GM12878 (cell line): Measurements from ENCODE around the gene EEPD1. TPM values are rescaled to one million over a fixed set of nuclear protein-coding genes. Genes with fewer than 3 reads are reported as not detected.

Experiments used
- ATAC-seq: fragments of 200-7000 bp; cut with Tn5 transposase; 3 replicates; pipeline ENCODE4 v1.9.1; 2020; ENCODE audit warnings: mild to moderate bottlenecking, moderate library complexity
- BruUV-seq: library from RNA; stranded (reverse); fragments of 400-500 nt; replicated peaks from 2 replicates; lab custom pipeline; 2021; lab: Mats Ljungman, UMichigan
- CTCF ChIA-PET: fragments of 300-600 bp; sonication (Branson Sonifier 250); formaldehyde crosslinking; extraction: SDS; loops from one replicate; lab custom pipeline; 2021; ENCODE audit warnings: inconsistent platforms; lab: Yijun Ruan, JAX
- POLR2A ChIA-PET: fragments of 350-600 bp; formaldehyde crosslinking; extraction: SDS; loops from one replicate; lab custom pipeline; 2021; ENCODE audit warnings: inconsistent platforms; lab: Charles Lee
- RAD21 ChIA-PET: fragments of 300-600 bp; sonication (Branson Sonifier 250); formaldehyde crosslinking; loops from one replicate; lab custom pipeline; 2023; ENCODE audit warnings: antibody characterized with exemption; ENCODE audit not compliant: unreplicated experiment; lab: Charles Lee
- SMC1A ChIA-PET: fragments of 300-600 bp; sonication (Branson Sonifier 250); formaldehyde crosslinking; loops from one replicate; lab custom pipeline; 2023; ENCODE audit not compliant: unreplicated experiment, uncharacterized antibody; lab: Charles Lee
- DNase-seq: peaks from one replicate; pipeline ENCODE4 v3.0.0-alpha.2; 2011; ENCODE audit warnings: low read depth, low spot score
- FAIRE-seq: peaks from 3 replicates; lab custom pipeline; 2011; peaks lifted over from hg19 to GRCh38; lab: Jason Lieb, UNC
- H2AFZ ChIP-seq: 2 replicates; pipeline ENCODE4 v1.6.0; 2011; ENCODE audit warnings: low read depth, low read length, control low read depth; ENCODE audit not compliant: control insufficient read depth
- H3K27ac ChIP-seq: 2 replicates; pipeline ENCODE4 v1.5.1; 2011; ENCODE audit warnings: control low read depth; ENCODE audit not compliant: control insufficient read depth, insufficient read depth
- H3K27me3 ChIP-seq, 2 experiments: replicated peaks in 1 of 2; 2 replicates each; pipeline versions ENCODE4 v1.6.0 to v1.6.1; 2011; ENCODE audit warnings: low read length in 1 of 2; ENCODE audit not compliant: control insufficient read depth in 2 of 2, insufficient read depth in 2 of 2
- H3K36me3 ChIP-seq, 2 experiments: 2 replicates each; pipeline ENCODE4 v1.5.1; 2011; ENCODE audit warnings: low read length in 1 of 2; ENCODE audit not compliant: control insufficient read depth in 2 of 2, insufficient read depth in 2 of 2
- H3K4me1 ChIP-seq: 2 replicates; pipeline ENCODE4 v1.6.1; 2011; ENCODE audit warnings: mild to moderate bottlenecking, low read length, moderate library complexity, mixed read lengths; ENCODE audit not compliant: control insufficient read depth, insufficient read depth
- H3K4me2 ChIP-seq: 2 replicates; pipeline ENCODE4 v1.6.0; 2011; ENCODE audit warnings: control low read depth; ENCODE audit not compliant: control insufficient read depth, insufficient read depth
- H3K4me3 ChIP-seq: fragments of 200-600 bp; sonication (generic); 2 replicates; pipeline ENCODE4 v1.5.1; 2016
- H3K79me2 ChIP-seq: 2 replicates; pipeline ENCODE4 v1.6.0; 2011; ENCODE audit warnings: low read length; ENCODE audit not compliant: control insufficient read depth, insufficient read depth
- H3K9ac ChIP-seq: 2 replicates; pipeline ENCODE4 v1.8.0; 2011; ENCODE audit warnings: low read length, control low read depth, mixed read lengths; ENCODE audit not compliant: control insufficient read depth, insufficient read depth
- H3K9me3 ChIP-seq: replicated peaks from 3 replicates; pipeline ENCODE4 v1.5.1; 2011; ENCODE audit warnings: mild to moderate bottlenecking, low read length; ENCODE audit not compliant: control insufficient read depth, insufficient read depth
- H4K20me1 ChIP-seq: 2 replicates; pipeline ENCODE4 v1.6.0; 2011; ENCODE audit not compliant: control insufficient read depth, insufficient read depth
- CBFB ChIP-seq: IDR thresholded peaks from 2 replicates; pipeline ENCODE4 v1.6.1; 2016; ENCODE audit warnings: antibody characterized with exemption, low read depth
- CEBPB ChIP-seq, 2 experiments: fragments of 150-350 bp in 1 of 2; IDR thresholded peaks; 2 replicates each; pipeline ENCODE4 v1.6.1; 2012 to 2014; ENCODE audit warnings: low read depth in 2 of 2, low read length in 2 of 2, borderline replicate concordance in 1 of 2, inconsistent platforms in 1 of 2
- EED ChIP-seq: sonication (generic); IDR thresholded peaks from 2 replicates; pipeline ENCODE4 v1.6.1; 2016; ENCODE audit warnings: antibody characterized with exemption, low read depth
- IRF4 ChIP-seq: IDR thresholded peaks from 2 replicates; pipeline ENCODE4 v1.6.1; 2011; ENCODE audit warnings: low read depth, low read length
- JUNB ChIP-seq: IDR thresholded peaks from 2 replicates; pipeline ENCODE4 v1.6.1; 2016; ENCODE audit warnings: antibody characterized with exemption, mild to moderate bottlenecking
- KAT2A ChIP-seq: conservative IDR thresholded peaks from 2 replicates; pipeline ENCODE4 v1.6.1; 2011; ENCODE audit warnings: low read depth, low read length; ENCODE audit not compliant: control insufficient read depth
- NFYA ChIP-seq: IDR thresholded peaks from 2 replicates; pipeline ENCODE4 v1.6.1; 2011; ENCODE audit warnings: low read depth, mild to moderate bottlenecking, low read length, improper control_type of control experiment, borderline replicate concordance
- NFYB ChIP-seq: IDR thresholded peaks from 2 replicates; pipeline ENCODE4 v1.6.1; 2011; ENCODE audit warnings: low read depth, mild to moderate bottlenecking, low read length, improper control_type of control experiment, moderate library complexity; ENCODE audit not compliant: insufficient read depth
- PAX8 ChIP-seq: fragments of 450-650 bp; IDR thresholded peaks from 2 replicates; pipeline ENCODE4 v1.6.1; 2017; ENCODE audit warnings: mild to moderate bottlenecking, moderate library complexity
- POLR2A ChIP-seq: IDR thresholded peaks from 2 replicates; pipeline ENCODE4 v1.6.1; 2011; ENCODE audit warnings: low read depth, mild to moderate bottlenecking, low read length
- RB1 ChIP-seq: fragments of 450-650 bp; formaldehyde crosslinking; IDR thresholded peaks from 2 replicates; pipeline ENCODE4 v1.6.1; 2017; ENCODE audit warnings: mild to moderate bottlenecking, borderline replicate concordance
- SMAD5 ChIP-seq: IDR thresholded peaks from 2 replicates; pipeline ENCODE4 v1.6.1; 2016; ENCODE audit warnings: antibody characterized with exemption, low read depth
- ZBED1 ChIP-seq: IDR thresholded peaks from 2 replicates; pipeline ENCODE4 v1.6.1; 2016; ENCODE audit warnings: borderline replicate concordance
- WGBS: methylation state at CpG from one replicate; pipeline ENCODE4 v1.1.6; 2016; ENCODE audit warnings: low lambda C conversion rate; ENCODE audit not compliant: insufficient replicate concordance, insufficient coverage; ENCODE audit errors: missing lambda C conversion rate; 5-methylcytosine and 5-hydroxymethylcytosine counted together
- in situ Hi-C: fragments of 300-500 bp; cut with MboI; formaldehyde crosslinking; loops from 9 replicates; pipeline ENCODE4 v1.14.3; 2018; ENCODE audit warnings: mixed read lengths
- intact Hi-C: fragments of 100-400 bp; cut with micrococcal nuclease; formaldehyde crosslinking; loops from one replicate; pipeline ENCODE4 v1.14.2; 2022; ENCODE audit not compliant: unreplicated experiment
- polyA plus RNA-seq, 11 experiments: library from polyadenylated mRNA; depleted of rRNA in 4 of 11; unstranded in 6 of 11; stranded (reverse) in 5 of 11; fragments of >200 nt; fragmentation: Nextera tagmentation in 4 of 11; fragmentation: Illumina TruSeq in 1 of 11; extraction: Ambion mirVana in 4 of 11; extraction: Trizol in 1 of 11; gene quantifications; 1 replicate in 1 of 11; 2 replicates in 10 of 11; pipeline versions ENCODE4 v1.2.1 to v1.2.3, GENCODE V29; 2011 to 2016; ENCODE audit warnings: inconsistent platforms in 2 of 11, missing spikeins in 2 of 11, low read depth in 1 of 11
- total RNA-seq, 4 experiments: library from RNA; depleted of rRNA in 3 of 4; stranded (reverse); fragments of >200 nt in 3 of 4; fragmentation: Illumina TruSeq in 1 of 4; extraction: Trizol in 1 of 4; gene quantifications; 2 replicates each; pipeline versions ENCODE4 v1.2.1 to v1.2.3, GENCODE V29; 2013 to 2021
- TF ChIP-seq, protein P1 (sequence below): fragments of 450-650 bp; IDR thresholded peaks from 2 replicates; pipeline ENCODE4 v1.6.1; 2017; ENCODE audit warnings: mild to moderate bottlenecking, moderate library complexity
- TF ChIP-seq, protein P2 (sequence below): fragments of 450-650 bp; IDR thresholded peaks from 2 replicates; pipeline ENCODE4 v1.6.1; 2017; ENCODE audit warnings: mild to moderate bottlenecking
- TF ChIP-seq, protein P3 (sequence below): fragments of 450-650 bp; IDR thresholded peaks from 2 replicates; pipeline ENCODE4 v1.6.1; 2017; ENCODE audit warnings: antibody characterized with exemption, mild to moderate bottlenecking, moderate library complexity

The EEPD1 gene
- total and polyA plus RNA-seq, 10 of the 15 experiments (the other 5 are each of a cell fraction or from before 2014, with no cell fraction given): 0.24 to 2.8 (median 0.86) TPM; not detected in 1

DNA sequence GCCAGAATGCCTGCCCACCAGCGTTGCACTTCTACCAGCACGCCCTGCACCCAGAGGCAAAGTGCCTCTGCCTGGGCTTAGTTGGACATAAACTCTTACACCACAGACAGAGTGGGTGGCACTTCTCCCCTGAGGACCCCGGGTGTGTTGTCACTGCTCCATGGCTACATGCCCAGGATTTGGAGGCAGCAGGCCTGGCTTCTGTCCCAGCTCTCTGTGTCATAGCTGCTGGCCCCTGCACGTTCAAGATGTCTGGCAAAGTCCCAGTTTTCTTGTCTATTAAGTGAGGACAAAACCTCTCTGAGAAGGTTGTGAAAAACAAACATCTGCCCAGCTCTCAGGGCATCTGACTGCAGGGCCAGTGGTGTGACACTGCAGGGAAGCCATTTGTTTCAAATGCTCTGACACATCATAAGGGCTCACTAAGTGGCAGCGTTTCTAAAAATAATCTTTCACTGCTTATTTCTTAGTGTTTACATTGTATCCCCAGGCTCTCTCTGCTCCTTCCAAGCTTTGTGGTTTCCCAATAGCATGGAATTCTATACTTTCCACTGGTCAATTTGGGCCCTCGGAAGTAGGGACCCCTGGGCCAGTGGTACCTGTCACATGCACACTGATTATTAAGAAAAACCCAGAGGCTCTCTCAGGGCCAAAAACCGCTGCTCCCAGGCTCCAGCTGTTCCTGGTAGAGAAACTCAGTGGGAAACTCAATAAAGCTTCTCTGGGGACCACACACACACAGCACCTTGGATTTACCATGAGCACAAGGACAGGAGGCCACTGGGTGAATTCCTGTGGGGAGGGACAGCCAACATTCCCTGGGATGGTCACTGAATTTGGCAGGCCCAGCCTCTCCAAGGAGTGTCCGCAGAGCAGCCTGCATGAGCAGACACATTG is 150.4 kb downstream of the EEPD1 start:
- no peaks in the 10 kb centered on the region for H3K4me1 ChIP-seq
- RAD21 ChIA-PET: no interaction called here
- no peaks in the 10 kb centered on the region; a peak in 1 of 4 replicates for H3K27me3 ChIP-seq
- FAIRE-seq (no peak), DNase-seq (no peak), ATAC-seq (peak; percentile 48)
- no peaks in the 10 kb centered on the region for H3K9me3 ChIP-seq
- H4K20me1 ChIP-seq: no peaks in the 10 kb centered on the region
- CTCF ChIA-PET: interaction anchor here (1.0 to 2.2 kb wide), 3 partner anchors 12 to 16 kb away, joined by 3 to 6 read pairs (median 3); no protein-coding TSS in a partner anchor
- intact Hi-C loops (no loop called here), in situ Hi-C loops (no loop called here)
- H3K4me3 ChIP-seq: no peak overlapping the region
- no peaks in the 10 kb centered on the region for H3K36me3 ChIP-seq
- BruUV-seq: no TSS peak
- H3K27ac ChIP-seq: no peak overlapping the region
- SMC1A ChIA-PET: no interaction called here
- H3K4me2 ChIP-seq: no peak overlapping the region
- WGBS: 29% methylated on average over 8 of the region's 8 CpGs
- TF ChIP-seq ZBED1: no peak
- TF ChIP-seq, protein P1, sequence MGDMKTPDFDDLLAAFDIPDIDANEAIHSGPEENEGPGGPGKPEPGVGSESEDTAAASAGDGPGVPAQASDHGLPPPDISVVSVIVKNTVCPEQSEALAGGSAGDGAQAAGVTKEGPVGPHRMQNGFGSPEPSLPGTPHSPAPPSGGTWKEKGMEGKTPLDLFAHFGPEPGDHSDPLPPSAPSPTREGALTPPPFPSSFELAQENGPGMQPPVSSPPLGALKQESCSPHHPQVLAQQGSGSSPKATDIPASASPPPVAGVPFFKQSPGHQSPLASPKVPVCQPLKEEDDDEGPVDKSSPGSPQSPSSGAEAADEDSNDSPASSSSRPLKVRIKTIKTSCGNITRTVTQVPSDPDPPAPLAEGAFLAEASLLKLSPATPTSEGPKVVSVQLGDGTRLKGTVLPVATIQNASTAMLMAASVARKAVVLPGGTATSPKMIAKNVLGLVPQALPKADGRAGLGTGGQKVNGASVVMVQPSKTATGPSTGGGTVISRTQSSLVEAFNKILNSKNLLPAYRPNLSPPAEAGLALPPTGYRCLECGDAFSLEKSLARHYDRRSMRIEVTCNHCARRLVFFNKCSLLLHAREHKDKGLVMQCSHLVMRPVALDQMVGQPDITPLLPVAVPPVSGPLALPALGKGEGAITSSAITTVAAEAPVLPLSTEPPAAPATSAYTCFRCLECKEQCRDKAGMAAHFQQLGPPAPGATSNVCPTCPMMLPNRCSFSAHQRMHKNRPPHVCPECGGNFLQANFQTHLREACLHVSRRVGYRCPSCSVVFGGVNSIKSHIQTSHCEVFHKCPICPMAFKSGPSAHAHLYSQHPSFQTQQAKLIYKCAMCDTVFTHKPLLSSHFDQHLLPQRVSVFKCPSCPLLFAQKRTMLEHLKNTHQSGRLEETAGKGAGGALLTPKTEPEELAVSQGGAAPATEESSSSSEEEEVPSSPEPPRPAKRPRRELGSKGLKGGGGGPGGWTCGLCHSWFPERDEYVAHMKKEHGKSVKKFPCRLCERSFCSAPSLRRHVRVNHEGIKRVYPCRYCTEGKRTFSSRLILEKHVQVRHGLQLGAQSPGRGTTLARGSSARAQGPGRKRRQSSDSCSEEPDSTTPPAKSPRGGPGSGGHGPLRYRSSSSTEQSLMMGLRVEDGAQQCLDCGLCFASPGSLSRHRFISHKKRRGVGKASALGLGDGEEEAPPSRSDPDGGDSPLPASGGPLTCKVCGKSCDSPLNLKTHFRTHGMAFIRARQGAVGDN: no peak
- TF ChIP-seq, protein P2, sequence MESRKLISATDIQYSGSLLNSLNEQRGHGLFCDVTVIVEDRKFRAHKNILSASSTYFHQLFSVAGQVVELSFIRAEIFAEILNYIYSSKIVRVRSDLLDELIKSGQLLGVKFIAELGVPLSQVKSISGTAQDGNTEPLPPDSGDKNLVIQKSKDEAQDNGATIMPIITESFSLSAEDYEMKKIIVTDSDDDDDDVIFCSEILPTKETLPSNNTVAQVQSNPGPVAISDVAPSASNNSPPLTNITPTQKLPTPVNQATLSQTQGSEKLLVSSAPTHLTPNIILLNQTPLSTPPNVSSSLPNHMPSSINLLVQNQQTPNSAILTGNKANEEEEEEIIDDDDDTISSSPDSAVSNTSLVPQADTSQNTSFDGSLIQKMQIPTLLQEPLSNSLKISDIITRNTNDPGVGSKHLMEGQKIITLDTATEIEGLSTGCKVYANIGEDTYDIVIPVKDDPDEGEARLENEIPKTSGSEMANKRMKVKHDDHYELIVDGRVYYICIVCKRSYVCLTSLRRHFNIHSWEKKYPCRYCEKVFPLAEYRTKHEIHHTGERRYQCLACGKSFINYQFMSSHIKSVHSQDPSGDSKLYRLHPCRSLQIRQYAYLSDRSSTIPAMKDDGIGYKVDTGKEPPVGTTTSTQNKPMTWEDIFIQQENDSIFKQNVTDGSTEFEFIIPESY: no peak
- TF ChIP-seq NFYB: no peak
- TF ChIP-seq, protein P3, sequence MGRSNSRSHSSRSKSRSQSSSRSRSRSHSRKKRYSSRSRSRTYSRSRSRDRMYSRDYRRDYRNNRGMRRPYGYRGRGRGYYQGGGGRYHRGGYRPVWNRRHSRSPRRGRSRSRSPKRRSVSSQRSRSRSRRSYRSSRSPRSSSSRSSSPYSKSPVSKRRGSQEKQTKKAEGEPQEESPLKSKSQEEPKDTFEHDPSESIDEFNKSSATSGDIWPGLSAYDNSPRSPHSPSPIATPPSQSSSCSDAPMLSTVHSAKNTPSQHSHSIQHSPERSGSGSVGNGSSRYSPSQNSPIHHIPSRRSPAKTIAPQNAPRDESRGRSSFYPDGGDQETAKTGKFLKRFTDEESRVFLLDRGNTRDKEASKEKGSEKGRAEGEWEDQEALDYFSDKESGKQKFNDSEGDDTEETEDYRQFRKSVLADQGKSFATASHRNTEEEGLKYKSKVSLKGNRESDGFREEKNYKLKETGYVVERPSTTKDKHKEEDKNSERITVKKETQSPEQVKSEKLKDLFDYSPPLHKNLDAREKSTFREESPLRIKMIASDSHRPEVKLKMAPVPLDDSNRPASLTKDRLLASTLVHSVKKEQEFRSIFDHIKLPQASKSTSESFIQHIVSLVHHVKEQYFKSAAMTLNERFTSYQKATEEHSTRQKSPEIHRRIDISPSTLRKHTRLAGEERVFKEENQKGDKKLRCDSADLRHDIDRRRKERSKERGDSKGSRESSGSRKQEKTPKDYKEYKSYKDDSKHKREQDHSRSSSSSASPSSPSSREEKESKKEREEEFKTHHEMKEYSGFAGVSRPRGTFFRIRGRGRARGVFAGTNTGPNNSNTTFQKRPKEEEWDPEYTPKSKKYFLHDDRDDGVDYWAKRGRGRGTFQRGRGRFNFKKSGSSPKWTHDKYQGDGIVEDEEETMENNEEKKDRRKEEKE: no peak
- TF ChIP-seq CBFB: no peak
- no peak for TF ChIP-seq POLR2A
- TF ChIP-seq NFYA: no peak
- no peak for TF ChIP-seq JUNB
- TF ChIP-seq PAX8: no peak
- no peak for TF ChIP-seq CEBPB (IDR thresholded peaks at IDR 0.05; ENCODE audit: borderline replicate concordance in 1 of 2, low read depth in 2 of 2, low read length in 2 of 2)
- TF ChIP-seq RB1: no peak
- TF ChIP-seq IRF4: no peak
- no peak for TF ChIP-seq KAT2A
- TF ChIP-seq EED: no peak
- TF ChIP-seq SMAD5: no peak
- TF ChIP-seq, all 136 proteins: peak for 0
- H3K79me2 ChIP-seq: no peaks in the 10 kb centered on the region
- no peak overlapping the region for H2AFZ ChIP-seq
- H3K9ac ChIP-seq: no peak overlapping the region
- POLR2A ChIA-PET: no interaction called here
